SH-SY5Y (cell line): Measurements from ENCODE around the gene C8A.

Experiments used
- GATA2 ChIP-seq: IDR thresholded peaks from 2 replicates; pipeline ENCODE4 v1.6.1; 2011; ENCODE audit warnings: mild to moderate bottlenecking, low read depth, low read length
- GATA3 ChIP-seq: IDR thresholded peaks from 2 replicates; pipeline ENCODE4 v1.6.1; 2011; ENCODE audit warnings: low read depth, mild to moderate bottlenecking, low read length, moderate library complexity

The C8A gene

DNA sequence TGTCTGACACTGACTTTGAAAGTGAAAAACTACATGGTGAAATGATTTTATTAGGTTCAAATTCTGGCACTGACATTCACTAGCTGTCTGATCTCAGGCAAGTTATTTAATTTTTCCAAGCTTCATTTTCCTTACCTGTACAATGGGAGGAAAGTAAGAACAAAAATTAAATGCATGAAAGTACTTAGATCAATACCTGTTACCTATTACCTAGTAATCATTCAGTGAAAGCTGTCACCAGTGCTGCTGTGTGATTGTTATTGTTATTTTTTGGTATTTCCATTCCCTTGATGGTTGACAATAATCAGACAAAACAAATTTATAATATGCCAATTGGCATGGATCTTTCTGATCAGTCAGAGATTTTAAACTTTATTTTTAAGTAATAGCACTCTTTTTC lies 1.6 kb downstream of the C8A start:
- no peak for TF ChIP-seq GATA2
- no peak for TF ChIP-seq GATA3

DNA sequence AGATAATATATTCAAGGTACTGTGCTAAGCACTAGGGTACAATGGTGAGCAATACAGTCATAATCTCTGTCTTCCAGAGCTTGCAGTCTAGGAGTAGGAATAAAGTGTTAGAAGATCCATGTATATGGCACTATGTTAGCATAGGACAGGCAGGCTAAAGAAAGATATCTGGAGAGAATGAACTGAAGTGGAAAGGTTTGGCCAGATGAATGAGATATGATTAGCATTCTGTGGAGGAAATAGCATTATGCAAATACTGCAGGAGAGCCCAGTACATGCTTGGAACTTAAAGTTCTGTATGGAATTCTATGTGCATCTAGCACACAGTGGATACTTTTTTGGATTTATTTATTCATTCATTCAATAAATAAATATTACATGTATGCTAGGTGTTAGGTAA lies 4.7 kb downstream of the C8A start:
- TF ChIP-seq GATA3 (no peak), GATA2 (no peak)

DNA sequence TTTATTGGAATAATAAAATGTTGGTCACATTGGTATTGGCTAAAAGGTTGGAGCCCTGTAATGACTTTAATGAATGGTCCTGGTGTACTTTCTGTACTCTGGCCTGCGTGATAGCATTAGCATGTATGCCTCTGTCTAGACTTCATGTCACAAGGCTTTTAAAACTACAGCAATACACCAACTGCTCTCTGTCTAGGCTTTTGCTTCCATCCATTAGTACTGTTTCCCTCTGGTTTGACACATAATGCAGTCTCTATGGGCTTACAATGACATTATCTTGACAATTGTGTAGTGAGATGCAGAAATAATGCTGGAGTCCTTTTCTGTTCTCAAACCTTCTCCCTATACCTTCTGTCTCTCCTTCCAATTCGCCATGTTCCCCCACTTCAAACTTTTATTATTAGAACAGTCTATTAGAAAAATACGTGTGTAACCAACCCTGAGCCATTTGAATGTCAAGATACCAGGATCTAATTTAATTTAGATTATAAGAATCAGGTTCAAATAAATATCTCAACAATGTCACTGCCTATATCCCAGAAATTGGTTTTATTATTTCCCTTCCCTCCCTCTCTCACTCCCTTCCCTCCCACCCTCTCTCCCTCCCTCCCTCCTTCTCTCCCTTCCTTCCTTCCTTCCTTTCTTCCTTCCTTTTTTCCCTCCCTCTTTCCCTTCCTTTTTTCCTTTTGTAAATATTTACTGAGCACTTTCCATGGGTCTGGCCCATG lies 8.8 kb downstream of the C8A start:
- TF ChIP-seq GATA3, result no peak
- TF ChIP-seq GATA2, result no peak

DNA sequence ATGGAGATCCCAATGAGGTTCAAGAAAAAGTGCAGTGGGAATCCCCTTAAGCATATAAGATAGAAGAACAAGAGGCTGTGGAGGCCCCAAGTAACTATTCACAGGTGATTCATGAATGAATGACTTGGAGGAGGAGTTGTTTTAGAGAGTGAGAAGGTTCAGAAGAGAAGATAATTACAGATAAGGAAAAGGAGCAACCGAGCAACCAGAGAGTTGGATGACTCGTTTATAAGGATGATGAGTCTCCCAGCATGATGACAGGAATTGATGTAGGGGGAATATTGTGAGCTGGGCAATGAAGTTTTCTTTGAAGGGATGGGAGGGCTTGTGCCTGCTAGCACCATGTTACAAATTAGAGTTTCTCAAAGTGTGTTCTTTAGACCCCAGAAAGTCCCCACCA lies 9.8 kb downstream of the C8A start:
- TF ChIP-seq GATA2 (no peak), GATA3 (no peak)

DNA sequence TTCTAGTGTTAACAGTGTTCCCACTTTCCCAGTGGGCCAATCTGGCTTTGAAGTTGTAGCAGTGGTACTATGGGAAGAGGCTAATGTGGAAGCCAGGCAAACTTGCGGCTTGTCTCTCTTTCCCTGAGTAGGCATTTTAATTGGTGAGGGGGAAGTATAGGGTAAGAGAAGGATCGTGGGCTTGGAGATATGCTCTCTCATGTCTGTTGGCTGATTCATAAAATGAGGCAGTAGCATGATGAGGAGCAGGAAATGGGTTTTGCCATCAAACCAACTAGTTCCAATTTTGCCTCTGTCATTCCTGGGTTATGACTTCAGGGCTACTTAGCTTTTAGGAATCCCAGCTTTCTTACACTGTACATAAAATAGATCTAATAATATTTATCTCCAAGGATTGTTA lies 12.1 kb downstream of the C8A start:
- TF ChIP-seq GATA3 (no peak), GATA2 (no peak)

DNA sequence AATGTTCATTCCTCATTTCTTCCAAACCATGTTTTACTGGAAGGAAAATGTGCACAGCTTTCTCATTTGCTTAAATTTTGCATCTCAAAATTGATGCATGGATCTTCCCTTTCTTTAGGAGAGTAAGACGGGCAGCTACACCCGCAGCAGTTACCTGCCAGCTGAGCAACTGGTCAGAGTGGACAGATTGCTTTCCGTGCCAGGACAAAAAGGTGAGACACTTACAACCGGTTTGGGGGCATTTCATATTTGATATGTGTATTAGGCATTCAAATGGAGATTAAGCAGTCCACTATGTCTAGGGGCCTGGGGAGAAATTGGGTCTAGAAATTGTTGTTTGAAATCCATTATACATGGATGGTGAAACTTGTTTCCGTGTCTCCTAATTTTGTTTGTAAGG lies 12.9 kb downstream of the C8A start:
- TF ChIP-seq GATA2, result no peak
- TF ChIP-seq GATA3, result no peak

DNA sequence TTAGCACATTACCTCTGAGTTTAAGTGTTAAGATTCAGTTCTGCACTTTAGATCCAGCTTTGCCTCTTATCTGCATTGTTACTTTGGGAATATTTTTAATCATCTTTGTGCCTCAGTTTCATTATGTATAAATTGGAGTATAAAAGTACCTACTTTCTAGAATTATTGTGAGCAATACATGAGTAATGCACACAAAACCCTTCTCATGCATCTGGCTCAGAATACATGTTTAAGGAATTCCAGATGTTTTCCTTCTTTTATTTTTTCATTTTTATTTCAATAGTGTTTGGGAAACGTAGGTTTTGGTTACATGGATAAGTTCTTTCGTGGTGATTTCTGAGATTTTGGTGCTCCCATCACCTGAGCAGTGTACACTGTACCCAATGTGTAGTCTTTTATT lies 14.2 kb downstream of the C8A start:
- TF ChIP-seq GATA3 (no peak), GATA2 (no peak)

DNA sequence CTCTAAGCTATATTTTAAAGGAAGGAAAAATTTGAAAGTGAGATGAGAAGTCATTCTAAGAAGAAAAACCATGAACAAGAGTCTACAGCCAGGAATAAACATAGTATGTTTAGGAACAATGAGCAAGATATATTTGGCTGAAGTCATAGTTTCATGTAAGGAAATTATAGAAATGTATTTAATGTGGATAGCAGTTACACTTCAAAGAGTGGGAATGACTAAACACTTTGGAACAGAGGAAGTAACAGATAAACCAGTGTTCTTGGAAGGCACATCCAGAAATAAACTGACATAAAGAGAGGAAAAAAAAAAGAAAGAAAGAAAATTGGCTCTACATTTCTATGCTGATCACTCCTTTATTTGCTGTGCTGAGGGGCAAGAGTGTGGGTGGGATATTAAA lies 18.0 kb downstream of the C8A start:
- no peak for TF ChIP-seq GATA2

DNA sequence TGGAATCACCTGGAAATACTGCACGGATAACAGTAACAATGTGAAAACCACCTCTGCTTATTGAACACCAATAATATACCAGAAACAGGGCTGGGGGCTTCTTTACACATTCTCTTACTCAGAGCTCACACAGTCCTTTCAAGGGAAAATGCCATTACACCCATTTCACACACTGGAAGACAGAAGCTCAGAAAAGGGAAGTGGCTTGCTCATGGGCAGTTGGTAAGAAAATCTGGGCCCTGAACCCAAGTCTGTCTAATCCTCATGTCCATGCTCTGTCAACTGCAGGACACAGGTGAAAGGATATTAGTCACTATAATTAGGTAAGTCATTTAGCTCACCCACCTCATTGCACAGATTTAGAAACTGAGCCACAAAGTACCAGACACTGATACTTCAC lies 18.6 kb downstream of the C8A start:
- TF ChIP-seq GATA3, result no peak
- TF ChIP-seq GATA2, result no peak

DNA sequence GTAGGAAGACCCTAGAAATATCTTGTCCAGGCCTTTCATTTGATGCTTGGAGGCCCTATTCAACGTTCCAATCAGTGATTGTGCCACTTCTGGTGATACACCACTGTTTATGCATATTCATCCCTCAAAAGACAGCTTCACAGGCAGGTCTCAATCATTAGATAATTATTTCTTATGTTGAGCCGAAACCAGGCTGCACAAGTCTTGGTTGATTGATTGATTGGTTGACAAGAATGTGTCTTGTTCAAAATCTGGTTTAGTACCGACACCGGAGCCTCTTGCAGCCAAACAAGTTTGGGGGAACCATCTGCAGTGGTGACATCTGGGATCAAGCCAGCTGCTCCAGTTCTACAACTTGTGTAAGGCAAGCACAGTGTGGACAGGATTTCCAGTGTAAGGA lies 20.1 kb downstream of the C8A start:
- TF ChIP-seq GATA2, result no peak
- TF ChIP-seq GATA3, result no peak

DNA sequence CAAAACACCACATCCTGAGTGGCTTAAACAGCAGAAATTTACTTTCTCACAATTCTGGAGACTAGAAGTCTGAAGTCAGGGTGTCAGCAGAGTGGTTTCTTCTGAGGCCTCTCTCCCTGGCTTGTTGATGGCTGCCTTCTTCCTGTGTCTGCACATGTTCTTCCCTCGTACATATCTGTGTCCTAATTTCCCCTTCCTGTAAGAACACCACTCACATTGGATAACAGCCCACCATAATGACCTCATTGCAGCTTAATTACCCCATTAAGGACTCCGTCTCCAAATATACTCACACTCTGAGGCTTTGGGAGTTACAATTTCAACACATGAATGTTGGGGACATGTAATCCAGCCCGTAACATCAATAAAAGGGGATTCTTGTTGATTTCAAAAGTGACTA lies 23.4 kb downstream of the C8A start:
- TF ChIP-seq GATA2 (no peak), GATA3 (no peak)

DNA sequence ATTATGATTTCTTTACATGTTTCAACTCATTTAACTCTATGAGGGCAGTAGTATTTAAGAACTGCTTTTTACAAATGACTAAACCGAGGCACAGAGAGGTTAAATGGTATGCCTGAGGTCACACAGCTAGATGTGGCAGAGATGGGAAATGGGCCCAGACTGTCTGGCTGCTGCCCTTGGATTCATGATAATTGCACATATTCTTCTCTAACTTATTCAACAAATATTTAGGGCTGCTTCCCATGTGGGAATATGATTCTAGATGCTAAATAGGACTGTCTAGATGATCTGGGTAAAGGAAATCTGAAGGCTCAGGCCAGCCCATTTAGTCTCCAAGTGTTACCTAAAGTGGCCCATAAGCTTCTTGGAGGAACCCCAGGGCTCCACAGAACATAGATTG lies 26.2 kb downstream of the C8A start:
- TF ChIP-seq GATA2, result no peak
- TF ChIP-seq GATA3, result no peak

DNA sequence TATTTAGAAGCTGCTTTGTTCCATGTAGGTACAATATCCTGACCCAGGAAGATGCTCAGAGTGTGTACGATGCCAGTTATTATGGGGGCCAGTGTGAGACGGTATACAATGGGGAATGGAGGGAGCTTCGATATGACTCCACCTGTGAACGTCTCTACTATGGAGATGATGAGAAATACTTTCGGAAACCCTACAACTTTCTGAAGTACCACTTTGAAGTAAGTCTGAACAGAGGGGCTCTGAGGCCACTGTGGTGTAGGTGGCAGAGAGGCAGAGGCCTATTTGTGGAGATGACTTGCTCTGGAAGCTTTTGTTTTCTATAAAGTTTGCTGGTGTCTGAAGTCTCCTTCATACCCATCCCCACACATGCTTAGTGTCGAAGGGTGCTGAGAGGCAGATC lies 26.8 kb downstream of the C8A start:
- no peak for TF ChIP-seq GATA2
- TF ChIP-seq GATA3, result no peak

DNA sequence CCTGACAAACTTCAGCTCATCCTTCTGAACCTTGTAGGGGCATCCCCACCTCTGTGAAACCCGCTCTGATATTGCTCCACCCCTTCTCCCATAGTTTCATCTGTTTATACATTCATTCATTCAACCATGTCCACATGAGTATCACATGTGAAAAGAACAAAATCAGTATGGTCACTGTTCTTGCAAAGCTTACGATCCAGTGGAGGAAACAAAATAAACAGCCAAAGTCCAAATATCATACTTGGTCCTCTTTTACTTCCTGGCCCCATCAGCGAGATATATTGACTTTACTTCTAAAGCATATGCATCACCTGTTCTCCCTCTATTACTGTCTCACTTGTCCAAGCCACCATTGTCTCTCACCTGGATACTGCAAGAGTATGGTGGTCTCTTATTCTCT lies 35.6 kb downstream of the C8A start:
- TF ChIP-seq GATA3, result no peak

DNA sequence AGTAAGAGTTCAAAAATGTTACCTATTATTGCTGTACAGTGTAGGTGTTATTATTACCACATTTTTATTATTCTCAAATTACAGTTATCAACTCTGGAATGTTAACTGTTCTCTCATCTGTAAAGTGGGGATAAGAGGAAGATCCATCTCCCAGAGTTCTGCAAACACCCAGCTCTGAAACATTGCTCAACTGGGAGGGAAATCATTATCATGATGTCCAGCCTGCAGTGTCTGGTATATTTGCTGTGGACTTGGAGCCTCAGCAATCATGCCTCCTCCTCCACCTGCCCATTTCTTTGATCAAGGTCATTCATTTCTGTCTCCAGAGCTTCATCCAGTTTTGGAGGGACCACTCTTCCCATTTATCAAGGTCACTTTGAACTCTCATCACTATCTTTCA lies 39.4 kb downstream of the C8A start:
- TF ChIP-seq GATA2 (no peak), GATA3 (no peak)

DNA sequence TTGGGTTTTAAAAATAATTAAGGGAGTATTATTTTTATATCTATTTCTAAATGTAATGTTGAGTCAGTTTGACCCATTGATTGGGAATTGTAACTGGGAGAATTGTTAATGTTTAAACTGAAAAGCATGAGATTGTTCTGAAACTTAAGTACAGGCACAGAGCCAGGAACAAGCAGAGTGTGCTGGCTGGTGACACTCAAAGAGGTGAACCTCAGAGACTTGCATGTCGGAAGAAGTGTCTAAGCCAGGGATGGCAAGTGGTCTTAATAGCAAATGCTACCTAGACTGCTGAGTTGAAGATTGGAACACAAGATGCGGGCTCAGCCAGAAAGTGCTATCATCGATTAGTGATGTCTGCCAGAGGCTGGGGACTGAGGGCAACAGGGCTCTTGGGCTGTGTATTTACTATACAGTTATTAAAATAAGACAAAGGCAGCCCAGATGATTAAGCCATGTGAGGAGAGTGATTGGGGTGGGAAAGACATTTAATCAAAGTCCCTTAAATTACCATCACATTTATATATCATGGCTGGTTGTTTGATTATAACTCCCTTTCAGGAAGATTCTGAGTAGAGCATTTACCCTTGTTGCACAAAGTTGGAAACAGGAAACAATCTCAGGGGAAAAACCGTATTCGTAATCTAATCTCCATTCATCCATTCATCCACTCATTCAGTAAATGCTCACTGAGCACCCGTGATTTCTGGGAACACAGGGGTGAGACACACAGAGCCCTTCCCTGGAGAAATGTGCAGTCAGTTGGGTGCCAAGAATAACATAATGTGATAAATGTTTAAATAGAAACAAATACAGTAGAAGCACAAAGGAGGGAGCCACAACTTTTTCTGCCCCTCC lies 42.8 kb downstream of the C8A start:
- TF ChIP-seq GATA2 (no peak), GATA3 (no peak)
